ENCODE results near the gene MCU. TPM values are rescaled to one million over a fixed set of nuclear protein-coding genes. Genes with fewer than 3 reads are reported as not detected.

The MCU gene
- total and polyA plus RNA-seq, 2 donors (not counting 1 experiment from before 2014, with no cell fraction given) = 40.5 to 77.1 TPM

GRCh38 chr10:72738486-72738885, 46.5 kb downstream of the MCU start:
- H3K27me3 ChIP-seq (ENCODE audit: control insufficient read depth, insufficient read depth, low read length) = no peaks in the 10 kb centered on the region
- H3K36me3 ChIP-seq (ENCODE audit: control insufficient read depth, insufficient read depth, low read length) = no peaks in the 10 kb centered on the region
- H3K9ac ChIP-seq (ENCODE audit: insufficient read depth, low read length) = no peak overlapping the region
- DNase-seq (ENCODE audit: low read depth in 2 of 2) = peak; percentile 14 to 23
- peak overlapping the region; percentile 33 for H3K27ac ChIP-seq (ENCODE audit: insufficient read depth, low read length)
- H3K79me2 ChIP-seq (ENCODE audit: control insufficient read depth, insufficient read depth, low read length) = peaks cover 29% of the 10 kb centered on the region
- H3K4me3 ChIP-seq (replicated peaks in 1 of 4; ENCODE audit: control extremely low read depth in 1 of 4, insufficient read depth in 1 of 4, low read depth in 3 of 4, low read length in 4 of 4) = no peak overlapping the region
- H3K9me3 ChIP-seq (ENCODE audit: control insufficient read depth, insufficient read depth, low read depth, low read length) = no peaks in the 10 kb centered on the region
- peak overlapping the region; percentile 69 for H3K4me2 ChIP-seq (ENCODE audit: extremely low read depth, insufficient read depth, low read length)
- TF ChIP-seq EZH2 (IDR thresholded peaks at IDR 0.05; ENCODE audit: low read length, missing control alignments) = no peak
- TF ChIP-seq CTCF (conservative IDR thresholded peaks at IDR 0.05 in 1 of 2, IDR thresholded peaks at IDR 0.05 in 1 of 2; ENCODE audit: low read depth in 1 of 2, low read length in 2 of 2) = no peak
- H2AFZ ChIP-seq (ENCODE audit: low read length) = no peak overlapping the region
- H3K4me1 ChIP-seq (ENCODE audit: control insufficient read depth, extremely low read depth, insufficient read depth, low read length) = peaks cover 5% of the 10 kb centered on the region
- H4K20me1 ChIP-seq (ENCODE audit: control insufficient read depth, extremely low read depth, insufficient read depth, low read length) = no peaks in the 10 kb centered on the region

GRCh38 chr10:72740528-72740927, 48.6 kb downstream of the MCU start:
- Histone ChIP-seq H3K4me2 (ENCODE audit: extremely low read depth, insufficient read depth, low read length) (peak overlapping the region; percentile 13), H2AFZ (ENCODE audit: low read length) (no peak overlapping the region), H3K27me3 (ENCODE audit: control insufficient read depth, insufficient read depth, low read length) (no peaks in the 10 kb centered on the region), H3K4me3 (replicated peaks in 1 of 4; ENCODE audit: control extremely low read depth in 1 of 4, insufficient read depth in 1 of 4, low read depth in 3 of 4, low read length in 4 of 4) (no peak overlapping the region), H3K9ac (ENCODE audit: insufficient read depth, low read length) (no peak overlapping the region), H3K36me3 (ENCODE audit: control insufficient read depth, insufficient read depth, low read length) (no peaks in the 10 kb centered on the region), H3K79me2 (ENCODE audit: control insufficient read depth, insufficient read depth, low read length) (peaks cover 17% of the 10 kb centered on the region), H4K20me1 (ENCODE audit: control insufficient read depth, extremely low read depth, insufficient read depth, low read length) (no peaks in the 10 kb centered on the region), H3K4me1 (ENCODE audit: control insufficient read depth, extremely low read depth, insufficient read depth, low read length) (peaks cover 5% of the 10 kb centered on the region), H3K27ac (ENCODE audit: insufficient read depth, low read length) (no peak overlapping the region), H3K9me3 (ENCODE audit: control insufficient read depth, insufficient read depth, low read depth, low read length) (no peaks in the 10 kb centered on the region)
- TF ChIP-seq EZH2 (IDR thresholded peaks at IDR 0.05; ENCODE audit: low read length, missing control alignments) = no peak
- TF ChIP-seq CTCF (conservative IDR thresholded peaks at IDR 0.05 in 1 of 2, IDR thresholded peaks at IDR 0.05 in 1 of 2; ENCODE audit: low read depth in 1 of 2, low read length in 2 of 2) = no peak
- peak; percentile 51 to 72 for DNase-seq (ENCODE audit: low read depth in 2 of 2)

GRCh38 chr10:72742092-72742491, 50.1 kb downstream of the MCU start:
- TF ChIP-seq EZH2 (IDR thresholded peaks at IDR 0.05; ENCODE audit: low read length, missing control alignments) (no peak), CTCF (conservative IDR thresholded peaks at IDR 0.05 in 1 of 2, IDR thresholded peaks at IDR 0.05 in 1 of 2; ENCODE audit: low read depth in 1 of 2, low read length in 2 of 2) (no peak)
- Histone ChIP-seq H4K20me1 (ENCODE audit: control insufficient read depth, extremely low read depth, insufficient read depth, low read length) (no peaks in the 10 kb centered on the region), H3K27ac (ENCODE audit: insufficient read depth, low read length) (no peak overlapping the region), H2AFZ (ENCODE audit: low read length) (no peak overlapping the region), H3K9ac (ENCODE audit: insufficient read depth, low read length) (no peak overlapping the region), H3K4me1 (ENCODE audit: control insufficient read depth, extremely low read depth, insufficient read depth, low read length) (peaks cover 3% of the 10 kb centered on the region), H3K36me3 (ENCODE audit: control insufficient read depth, insufficient read depth, low read length) (no peaks in the 10 kb centered on the region), H3K4me3 (replicated peaks in 1 of 4; ENCODE audit: control extremely low read depth in 1 of 4, insufficient read depth in 1 of 4, low read depth in 3 of 4, low read length in 4 of 4) (no peak overlapping the region), H3K79me2 (ENCODE audit: control insufficient read depth, insufficient read depth, low read length) (peaks cover 16% of the 10 kb centered on the region), H3K27me3 (ENCODE audit: control insufficient read depth, insufficient read depth, low read length) (no peaks in the 10 kb centered on the region), H3K4me2 (ENCODE audit: extremely low read depth, insufficient read depth, low read length) (no peak overlapping the region), H3K9me3 (ENCODE audit: control insufficient read depth, insufficient read depth, low read depth, low read length) (no peaks in the 10 kb centered on the region)
- no peak for DNase-seq (ENCODE audit: low read depth in 2 of 2)

Data from fibroblast of lung (primary cell).